DMS53 treated with DMSO at 0.1 percent for 48 hours (cell line): ENCODE data around the gene ZNF334.

Experiments used
- DNase-seq: peaks from one replicate; lab custom pipeline; 2025; ENCODE audit not compliant: unreplicated experiment; lab: John Stamatoyannopoulos, UW

Gene ZNF334

DNA sequence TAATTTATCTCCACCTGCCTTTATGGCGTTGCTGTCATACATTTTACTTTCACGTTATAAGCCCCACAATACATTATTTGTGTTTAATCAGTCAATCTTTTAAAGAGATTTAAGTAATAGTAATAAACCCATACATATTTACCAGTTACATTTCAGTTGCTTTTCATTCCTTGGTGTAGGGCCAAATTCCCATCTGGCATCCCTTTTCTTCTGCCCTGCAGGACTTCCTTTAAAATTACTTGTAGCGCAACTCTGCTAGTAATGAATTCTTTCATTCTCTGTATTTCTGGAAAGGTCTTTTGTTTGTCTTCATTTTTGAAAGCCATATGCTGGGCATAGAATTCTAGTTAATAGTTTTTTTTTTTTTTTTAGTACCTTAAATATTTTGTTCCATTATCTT lies 24.9 kb downstream of the ZNF334 start:
- DNase-seq, result no peak

GRCh38 chr20:46487628-46488027 lies 25.7 kb downstream of the ZNF334 start:
- no peak for DNase-seq

GRCh38 chr20:46485431-46485830 lies 27.9 kb downstream of the ZNF334 start:
- DNase-seq, result no peak

- DNase-seq, result no peak
These were observed 28.4 kb downstream of the ZNF334 start for GRCh38 chr20:46484954-46485353.

GRCh38 chr20:46483879-46484278 lies 29.5 kb downstream of the ZNF334 start:
- DNase-seq, result no peak

DNA sequence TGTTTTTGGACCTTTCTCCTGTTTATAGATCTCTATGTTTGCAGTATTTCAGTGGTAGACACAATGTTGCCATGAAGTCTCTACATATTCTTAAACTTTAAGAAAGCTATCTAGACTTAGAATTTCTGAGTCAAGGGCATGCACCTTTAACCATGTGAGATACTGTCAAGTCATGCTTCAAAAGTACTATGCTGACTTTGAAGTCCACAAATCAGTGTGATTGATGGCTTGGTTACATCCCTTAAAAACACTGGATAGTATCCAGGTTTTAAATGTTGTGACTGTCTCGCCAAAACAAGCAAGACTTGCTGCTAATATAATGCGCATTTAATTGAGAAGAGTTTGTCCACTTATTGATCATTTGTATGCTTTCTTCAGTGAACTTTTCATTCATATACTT lies 30.5 kb downstream of the ZNF334 start:
- DNase-seq, result no peak

DNA sequence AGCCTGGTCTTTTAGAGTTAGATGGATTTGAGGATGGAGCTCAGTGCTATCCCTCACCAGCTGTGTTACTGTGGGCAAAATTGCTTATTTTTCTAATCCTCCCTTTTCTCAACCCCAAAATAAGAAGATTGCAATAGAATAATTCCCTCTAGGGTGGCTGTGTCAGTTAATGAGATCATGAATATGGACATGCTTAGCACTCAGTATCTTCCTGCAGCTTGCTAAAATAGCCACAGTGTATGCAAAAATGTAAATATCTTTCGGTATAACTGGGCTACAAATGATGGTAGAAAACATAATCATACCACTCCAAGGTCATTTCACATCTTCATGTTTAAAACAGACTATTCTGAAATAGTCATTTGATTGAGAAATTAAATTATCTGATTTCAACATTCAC lies 35.7 kb downstream of the ZNF334 start:
- no peak for DNase-seq

GRCh38 chr20:46477225-46477624 lies 36.1 kb downstream of the ZNF334 start:
- DNase-seq, result no peak

DNA sequence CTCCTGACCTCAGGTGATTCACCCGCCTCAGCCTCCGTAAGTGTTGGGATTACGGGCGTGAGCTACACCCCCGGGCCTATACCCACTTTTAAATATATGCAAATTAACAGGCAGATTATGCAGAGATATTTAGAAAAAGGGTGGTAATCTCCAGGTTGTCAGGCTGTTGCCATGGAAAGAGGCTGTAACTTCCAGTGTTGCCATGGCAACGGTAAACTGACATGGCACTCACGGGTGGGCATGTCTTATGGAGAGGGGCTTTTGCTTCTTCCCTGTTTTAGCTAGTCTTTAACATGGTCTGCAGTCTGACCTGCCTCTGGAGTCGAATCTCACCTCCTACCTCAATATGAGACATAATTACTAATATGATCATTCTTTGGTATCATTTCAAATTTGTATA lies 44.9 kb downstream of the ZNF334 start:
- no peak for DNase-seq

- no peak for DNase-seq
These were observed 48.9 kb downstream of the ZNF334 start for GRCh38 chr20:46464451-46464850.

DNA sequence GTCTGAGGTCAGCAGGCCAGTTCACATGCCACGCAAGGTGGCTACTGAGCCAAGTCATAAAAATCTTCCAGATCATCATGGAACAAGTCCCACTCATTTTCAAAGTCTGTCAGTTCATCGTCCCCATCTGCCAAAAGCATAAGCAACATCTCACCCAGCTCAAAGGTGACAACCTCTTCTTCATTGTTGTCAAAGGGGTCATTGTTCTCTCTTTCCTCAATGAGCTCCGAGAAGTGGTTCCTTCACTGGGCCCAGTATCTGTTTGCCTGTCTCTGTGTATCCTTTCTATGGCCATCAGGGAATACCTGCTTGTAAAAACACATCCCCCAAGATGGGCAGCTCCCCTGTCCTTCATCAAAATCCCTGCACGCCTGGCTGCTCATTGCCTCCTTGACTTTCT lies 49.5 kb downstream of the ZNF334 start:
- no peak for DNase-seq

GRCh38 chr20:46461808-46462207 lies 51.6 kb downstream of the ZNF334 start:
- no peak for DNase-seq

GRCh38 chr20:46458866-46459750 lies 54.3 kb downstream of the ZNF334 start:
- DNase-seq, result peak; percentile 78

DNA sequence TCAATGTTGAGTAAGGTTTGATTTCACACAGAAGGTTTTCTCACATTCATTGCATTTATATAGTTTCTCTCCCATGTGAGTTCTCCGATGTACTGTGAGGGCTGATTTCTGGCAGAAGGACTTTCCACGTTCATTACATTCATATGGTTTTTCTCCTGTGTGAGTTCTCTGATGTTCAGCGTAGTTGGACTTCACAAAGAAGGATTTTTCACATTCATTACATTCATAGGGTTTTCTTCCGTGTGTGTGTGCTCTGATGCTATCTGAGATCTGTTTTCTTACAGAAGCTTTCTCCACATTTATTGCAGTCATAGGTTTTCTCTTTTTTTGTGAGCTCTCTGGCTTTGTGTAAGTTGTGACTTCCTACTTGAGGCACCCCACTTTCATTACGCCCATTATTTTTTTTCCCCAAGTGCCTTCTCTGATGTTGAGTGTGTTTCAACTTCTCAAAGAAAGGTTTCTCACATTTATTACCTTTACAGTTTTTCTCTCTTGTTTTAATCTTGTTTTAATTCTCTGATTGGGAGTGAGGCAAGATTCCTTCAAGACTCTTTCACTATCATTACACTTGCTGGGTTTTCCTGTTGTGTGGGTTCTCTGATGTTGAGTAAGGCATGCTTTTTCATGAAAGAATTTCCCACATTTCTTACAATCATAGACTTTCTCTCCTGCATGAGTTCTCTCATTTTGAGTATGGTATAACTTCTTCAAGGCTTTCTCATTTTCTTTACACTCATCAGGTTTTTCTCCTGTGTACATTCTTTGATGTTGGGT lies 56.9 kb downstream of the ZNF334 start:
- no peak for DNase-seq

GRCh38 chr20:46455729-46456128 lies 57.6 kb downstream of the ZNF334 start:
- DNase-seq, result no peak
